Neural cell (in vitro differentiated cells): ENCODE measurements around the gene ANKRD39.

Source experiments
- CTCF ChIP-seq: fragments of 450-650 bp; IDR thresholded peaks from 2 replicates; pipeline ENCODE4 v1.5.1; 2014; ENCODE audit warnings: antibody characterized with exemption, mild to moderate bottlenecking, moderate library complexity; ENCODE audit not compliant: poor library complexity, severe bottlenecking
- POLR2AphosphoS5 ChIP-seq: IDR thresholded peaks from 2 replicates; pipeline ENCODE4 v1.6.1; 2012
- RAD21 ChIP-seq: fragments of 450-650 bp; conservative IDR thresholded peaks from 2 replicates; pipeline ENCODE4 v1.6.1; 2014; ENCODE audit warnings: antibody characterized with exemption, mild to moderate bottlenecking, moderate library complexity
- REST ChIP-seq: IDR thresholded peaks from 2 replicates; pipeline ENCODE4 v1.6.1; 2012; ENCODE audit warnings: borderline replicate concordance

- no peak for TF ChIP-seq CTCF
- no peak for TF ChIP-seq POLR2AphosphoS5
- no peak for TF ChIP-seq RAD21
- no peak for TF ChIP-seq REST
Measured at GRCh38 chr2:96808176-96808837, 49.5 kb downstream of the ANKRD39 start.
